ENCODE measurements around the gene TMEM63C.

TMEM63C gene

GRCh38 chr14:77222546-77223225, 41.1 kb downstream of the TMEM63C start:
- no peak for DNase-seq

GRCh38 chr14:77224212-77224611, 42.6 kb downstream of the TMEM63C start:
- DNase-seq: no peak

GRCh38 chr14:77225254-77225653, 43.7 kb downstream of the TMEM63C start:
- DNase-seq: no peak

- DNase-seq: no peak
Measured at GRCh38 chr14:77225892-77226557, 44.4 kb downstream of the TMEM63C start.

- DNase-seq: no peak
Measured at GRCh38 chr14:77228056-77228455, 46.5 kb downstream of the TMEM63C start.

- DNase-seq: no peak
Measured at GRCh38 chr14:77230914-77231313, 49.3 kb downstream of the TMEM63C start.

- DNase-seq: no peak
Measured at GRCh38 chr14:77231721-77232120, 50.1 kb downstream of the TMEM63C start.

GRCh38 chr14:77236814-77237213, 55.2 kb downstream of the TMEM63C start:
- no peak for DNase-seq

GRCh38 chr14:77238356-77238755, 56.8 kb downstream of the TMEM63C start:
- no peak for DNase-seq

GRCh38 chr14:77238996-77239395, 57.4 kb downstream of the TMEM63C start:
- DNase-seq: no peak

- no peak for DNase-seq
Measured at GRCh38 chr14:77239412-77239811, 57.8 kb downstream of the TMEM63C start.

GRCh38 chr14:77240336-77240915, 58.8 kb downstream of the TMEM63C start:
- no peak for DNase-seq

GRCh38 chr14:77241955-77242354, 60.4 kb downstream of the TMEM63C start:
- DNase-seq: no peak

GRCh38 chr14:77242752-77243151, 61.2 kb downstream of the TMEM63C start:
- no peak for DNase-seq

GRCh38 chr14:77243853-77244252, 62.3 kb downstream of the TMEM63C start:
- no peak for DNase-seq

GRCh38 chr14:77245820-77246219, 64.2 kb downstream of the TMEM63C start:
- no peak for DNase-seq

GRCh38 chr14:77246784-77247183, 65.2 kb downstream of the TMEM63C start:
- DNase-seq: no peak

- no peak for DNase-seq
Measured at GRCh38 chr14:77248666-77249065, 67.1 kb downstream of the TMEM63C start.

- DNase-seq: no peak
Measured at GRCh38 chr14:77249286-77249685, 67.7 kb downstream of the TMEM63C start.

GRCh38 chr14:77250927-77251326, 69.3 kb downstream of the TMEM63C start:
- DNase-seq: no peak

- no peak for DNase-seq
Measured at GRCh38 chr14:77251870-77252269, 70.3 kb downstream of the TMEM63C start.

- no peak for DNase-seq
Measured at GRCh38 chr14:77253333-77254190, 72.0 kb downstream of the TMEM63C start.

- DNase-seq: no peak
Measured at GRCh38 chr14:77256694-77257093, 75.1 kb downstream of the TMEM63C start.
